ENCODE data around the gene COL23A1. TPM values are rescaled to one million over a fixed set of nuclear protein-coding genes. Genes with fewer than 3 reads are reported as not detected.
A peak's percentile ranks its signal among the peaks of the same experiment; 100 is the strongest.

COL23A1 gene
- total RNA-seq, 1 donor from 2014 or later: 0.86 TPM

GRCh38 chr5:178462816-178463215 lies 127.4 kb downstream of the COL23A1 start:
- DNase-seq (ENCODE audit: low spot score): no peak

GRCh38 chr5:178462076-178462475 lies 128.1 kb downstream of the COL23A1 start:
- no peak for DNase-seq (ENCODE audit: low spot score)

DNA sequence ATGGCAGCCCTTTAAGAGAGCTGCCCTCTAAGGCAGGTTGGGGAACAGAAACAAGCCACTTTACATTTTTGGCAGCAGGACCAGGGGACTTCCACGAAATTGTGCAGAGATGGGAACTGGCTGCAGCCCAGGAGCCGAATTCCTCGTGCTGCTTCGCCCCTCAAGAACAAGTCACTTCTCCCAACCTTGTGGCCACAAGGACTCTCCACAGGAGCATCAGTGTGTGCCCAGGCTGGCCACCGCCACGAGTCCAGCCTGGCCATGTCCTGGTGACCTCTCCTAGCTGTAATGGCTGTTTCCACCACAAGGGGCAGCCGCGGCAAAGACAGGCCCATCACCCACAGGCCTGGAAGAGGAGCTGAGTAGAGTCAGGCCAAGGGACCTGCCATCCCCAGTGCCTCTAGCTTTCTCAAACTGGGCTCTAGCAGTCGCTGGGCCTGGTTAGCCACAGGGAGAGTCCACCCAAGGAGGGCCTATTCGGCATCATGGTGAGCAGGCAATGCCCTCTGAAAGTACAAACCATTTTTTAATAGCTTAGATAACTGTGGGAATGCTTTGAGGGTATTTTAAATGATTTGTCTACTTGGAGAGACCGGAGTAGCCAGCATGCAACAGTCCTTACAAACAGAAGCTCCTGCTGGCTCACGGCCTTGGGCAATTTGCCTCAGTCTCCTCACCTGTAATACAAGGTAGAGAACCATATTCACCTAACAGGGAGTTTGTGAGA lies 129.0 kb downstream of the COL23A1 start:
- peak; percentile 83 for DNase-seq (ENCODE audit: low spot score)

DNA sequence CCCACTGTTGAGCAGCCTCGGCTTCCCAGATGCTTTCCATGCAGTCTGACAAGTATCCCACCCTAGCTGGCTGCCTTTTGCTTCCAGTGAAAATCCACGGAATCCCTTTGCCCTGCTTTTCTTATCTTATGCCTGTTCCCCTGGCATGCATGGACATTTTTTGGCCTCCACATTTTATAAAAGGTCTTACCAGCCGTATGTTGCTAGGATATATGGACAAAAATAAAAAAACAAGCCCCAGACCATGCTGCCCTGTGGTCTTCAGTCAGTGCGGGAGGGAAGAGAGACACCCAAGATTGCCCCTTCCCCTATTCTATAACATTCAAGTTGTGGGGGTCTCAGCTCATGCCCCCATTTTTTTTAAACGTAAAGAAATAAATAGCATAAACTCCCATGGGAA lies 129.6 kb downstream of the COL23A1 start:
- no peak for DNase-seq (ENCODE audit: low spot score)

GRCh38 chr5:178460174-178460573 lies 130.0 kb downstream of the COL23A1 start:
- DNase-seq (ENCODE audit: low spot score): no peak

DNA sequence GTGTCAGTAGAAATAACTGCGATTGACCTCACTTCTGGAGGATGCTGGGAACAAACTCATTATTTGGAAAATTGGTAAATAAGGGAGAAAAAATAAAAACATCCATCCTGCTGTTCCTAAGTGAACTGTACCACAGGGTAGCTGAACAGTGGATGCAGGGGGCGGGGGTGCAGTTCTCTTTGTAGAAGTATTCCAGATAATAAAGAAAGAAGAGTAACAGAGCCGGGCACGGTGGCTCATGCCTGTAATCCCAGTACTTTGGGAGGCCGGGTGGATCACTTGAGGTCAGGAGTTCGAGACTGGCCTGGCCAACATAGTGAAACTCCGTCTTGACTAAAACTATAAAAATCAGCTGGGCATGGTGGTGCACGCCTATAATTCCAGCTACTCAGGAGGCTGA lies 132.1 kb downstream of the COL23A1 start:
- no peak for DNase-seq (ENCODE audit: low spot score)

DNA sequence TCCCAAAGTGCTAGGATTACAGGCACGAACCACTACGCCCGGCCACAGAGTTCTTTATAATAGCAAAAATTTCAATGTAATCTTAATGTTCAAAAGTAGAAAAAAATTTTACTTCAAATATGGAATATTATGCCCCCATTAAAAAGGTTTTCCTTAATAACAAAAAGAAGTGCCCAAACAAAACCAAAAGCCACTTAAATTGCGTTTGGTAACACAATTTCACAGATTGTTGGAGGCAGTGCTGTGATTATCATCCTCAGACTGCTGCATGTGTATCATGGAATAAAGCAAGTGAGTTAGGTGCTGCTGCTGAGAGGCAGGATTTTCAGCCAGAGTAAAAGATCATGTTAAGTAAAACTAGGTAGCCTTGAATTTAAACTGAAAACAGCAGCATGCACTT lies 132.7 kb downstream of the COL23A1 start:
- DNase-seq (ENCODE audit: low spot score): no peak

- no peak for DNase-seq (ENCODE audit: low spot score)
Measured at GRCh38 chr5:178455480-178455835, 134.7 kb downstream of the COL23A1 start.

DNA sequence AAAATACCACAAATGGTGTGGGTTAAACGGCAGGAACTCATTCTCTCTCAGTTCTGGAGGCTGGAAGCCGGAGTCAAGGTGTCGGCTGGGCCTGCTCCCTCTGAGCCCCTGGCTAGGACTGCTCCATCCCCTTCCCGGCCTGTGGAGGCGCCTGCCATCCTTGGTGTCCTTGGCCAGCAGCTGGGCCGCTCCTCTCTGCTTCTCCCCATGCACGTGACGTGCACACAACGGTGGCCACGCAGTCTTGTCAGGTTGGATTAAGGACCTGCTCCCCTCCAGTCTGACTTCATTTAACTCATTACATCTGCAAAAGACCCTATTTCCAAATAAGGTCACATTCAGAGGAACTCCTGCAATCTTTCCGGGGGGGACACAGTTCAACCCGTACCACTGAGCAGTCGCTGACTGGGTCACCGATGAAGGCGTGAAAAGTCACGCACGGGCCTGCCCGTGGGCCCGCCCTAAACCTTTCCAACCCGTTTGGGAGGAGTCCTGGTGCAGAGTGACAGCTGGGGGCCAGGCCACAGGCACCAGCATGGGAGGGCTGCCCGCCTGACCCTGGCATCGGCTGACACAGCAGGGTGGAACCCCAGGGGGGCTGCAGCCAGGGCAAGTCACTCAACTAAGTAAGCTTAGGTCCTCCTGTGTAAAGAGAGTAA lies 135.2 kb downstream of the COL23A1 start:
- no peak for DNase-seq (ENCODE audit: low spot score)

GRCh38 chr5:178454303-178454702 lies 135.9 kb downstream of the COL23A1 start:
- DNase-seq (ENCODE audit: low spot score): no peak

GRCh38 chr5:178453224-178453623 lies 137.0 kb downstream of the COL23A1 start:
- DNase-seq (ENCODE audit: low spot score): no peak

DNA sequence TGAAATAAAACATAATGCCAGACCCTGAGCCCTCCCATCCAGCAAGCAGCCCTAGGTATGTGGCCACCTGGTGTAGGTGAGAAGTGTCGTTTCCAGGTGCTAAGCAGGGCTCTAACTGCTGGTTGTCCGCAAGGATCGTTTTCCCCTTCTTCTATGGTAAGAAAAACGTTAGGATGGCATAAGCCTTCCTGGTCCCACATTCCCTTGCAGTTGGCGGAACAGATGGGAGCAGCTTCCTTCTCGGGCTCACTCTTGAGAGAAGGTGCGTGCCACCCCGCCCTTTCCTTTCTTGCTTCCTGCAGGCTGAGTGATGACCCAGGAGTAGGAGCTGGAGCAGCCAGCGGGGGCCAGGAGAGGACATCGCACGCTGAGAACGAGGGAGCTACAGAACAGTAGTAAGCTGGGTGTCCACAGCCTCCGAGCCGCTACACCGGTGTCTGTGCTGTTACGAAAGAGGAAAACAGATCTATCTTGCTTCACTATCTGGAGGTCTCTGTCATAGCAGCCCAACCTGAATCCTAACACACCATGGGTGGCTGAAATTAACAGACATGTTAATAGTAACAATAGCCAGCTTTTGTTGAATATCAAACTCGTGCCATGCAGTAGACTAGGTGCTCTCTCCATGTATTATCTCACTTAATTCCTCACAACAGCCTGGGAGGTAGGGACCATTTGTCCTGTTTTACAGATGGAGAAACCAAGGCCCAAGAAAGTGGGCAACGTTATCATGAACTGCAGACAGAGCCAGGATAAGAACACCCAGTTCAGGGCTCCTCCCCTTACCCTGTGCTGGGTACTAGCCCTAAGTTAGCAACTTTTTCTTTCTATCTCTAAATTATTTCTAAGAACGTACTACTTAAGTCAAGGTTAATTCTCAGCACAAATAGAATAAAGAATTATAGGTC lies 139.8 kb downstream of the COL23A1 start:
- no peak for DNase-seq (ENCODE audit: low spot score)

DNA sequence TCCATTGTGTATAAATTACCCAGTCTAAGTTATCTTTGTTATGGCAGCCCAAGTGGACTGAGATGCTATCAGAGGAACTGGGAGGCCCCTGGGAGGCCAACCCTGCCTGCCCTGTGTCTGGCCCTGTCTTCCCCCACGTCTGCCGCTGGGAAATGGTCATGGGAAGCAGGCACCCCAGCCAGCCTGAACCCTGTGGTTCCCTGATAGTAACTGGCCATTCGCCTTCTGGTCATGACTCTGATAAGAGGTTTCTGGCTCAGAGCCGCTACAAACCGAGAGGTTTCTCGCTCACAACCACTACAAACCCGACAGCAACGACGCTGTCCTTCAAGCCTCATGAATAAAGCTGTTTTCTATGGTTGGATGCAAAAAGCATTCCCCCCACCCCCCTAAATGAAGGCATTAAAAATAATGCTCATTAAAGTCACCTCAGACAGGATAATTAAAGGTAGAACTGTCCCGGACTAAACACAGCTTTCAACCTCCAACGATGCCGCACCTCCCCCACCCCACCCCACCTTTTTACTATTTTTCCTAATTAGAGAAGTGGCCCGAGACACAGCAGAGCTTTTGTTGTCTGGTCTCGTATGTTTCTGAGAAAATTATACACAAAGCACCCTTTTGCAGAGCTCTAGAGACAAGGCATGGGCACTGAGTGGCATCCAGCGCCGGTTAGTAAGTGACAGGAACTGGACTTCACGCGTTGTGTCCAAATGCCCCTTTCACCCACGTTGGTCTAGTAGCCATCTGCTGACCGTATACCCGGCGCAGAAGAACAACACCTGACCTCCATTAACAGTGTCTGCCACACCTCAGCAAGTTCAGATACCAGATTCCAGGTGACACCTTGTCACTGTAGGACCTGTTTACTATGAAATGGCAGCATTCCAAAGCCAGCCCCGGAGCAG lies 140.8 kb downstream of the COL23A1 start:
- DNase-seq (ENCODE audit: low spot score): no peak

- no peak for DNase-seq (ENCODE audit: low spot score)
Measured at GRCh38 chr5:178445534-178445933, 144.7 kb downstream of the COL23A1 start.

- no peak for DNase-seq (ENCODE audit: low spot score)
Measured at GRCh38 chr5:178442405-178443257, 147.6 kb downstream of the COL23A1 start.

GRCh38 chr5:178441486-178442270 lies 148.5 kb downstream of the COL23A1 start:
- no peak for DNase-seq (ENCODE audit: low spot score)

GRCh38 chr5:178440181-178440580 lies 150.0 kb downstream of the COL23A1 start:
- no peak for DNase-seq (ENCODE audit: low spot score)

DNA sequence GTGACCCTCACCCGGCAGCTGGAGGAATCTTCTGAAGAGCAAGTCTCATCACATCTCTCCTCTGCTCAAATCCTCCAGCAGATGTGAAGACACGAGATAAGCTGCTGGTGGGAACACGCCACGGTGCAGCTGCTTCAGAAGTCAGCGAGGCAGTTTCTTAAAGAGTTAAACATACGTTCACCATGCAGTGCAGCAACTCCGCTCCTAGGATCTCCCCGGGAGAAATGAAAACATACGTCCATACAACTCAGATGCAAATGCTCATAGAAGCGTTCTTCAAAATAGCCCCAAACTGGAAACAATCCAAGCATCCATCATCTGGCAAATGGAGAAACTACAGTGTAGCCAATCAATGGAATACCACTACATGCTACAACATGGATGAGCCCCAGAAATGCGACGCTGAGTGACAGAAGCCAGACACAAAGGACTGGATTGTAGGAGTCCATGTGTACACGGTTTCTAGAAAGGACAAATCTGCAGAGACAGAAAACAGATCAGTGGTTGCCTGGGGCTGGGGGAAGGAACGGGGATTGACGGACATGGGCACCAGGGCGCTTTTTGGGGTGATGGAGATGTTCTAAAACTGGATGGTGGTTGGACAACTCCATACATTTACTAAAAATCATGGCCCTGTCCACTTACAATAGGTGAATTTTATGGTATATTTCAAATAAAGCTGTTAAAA lies 150.6 kb downstream of the COL23A1 start:
- no peak for DNase-seq (ENCODE audit: low spot score)

DNA sequence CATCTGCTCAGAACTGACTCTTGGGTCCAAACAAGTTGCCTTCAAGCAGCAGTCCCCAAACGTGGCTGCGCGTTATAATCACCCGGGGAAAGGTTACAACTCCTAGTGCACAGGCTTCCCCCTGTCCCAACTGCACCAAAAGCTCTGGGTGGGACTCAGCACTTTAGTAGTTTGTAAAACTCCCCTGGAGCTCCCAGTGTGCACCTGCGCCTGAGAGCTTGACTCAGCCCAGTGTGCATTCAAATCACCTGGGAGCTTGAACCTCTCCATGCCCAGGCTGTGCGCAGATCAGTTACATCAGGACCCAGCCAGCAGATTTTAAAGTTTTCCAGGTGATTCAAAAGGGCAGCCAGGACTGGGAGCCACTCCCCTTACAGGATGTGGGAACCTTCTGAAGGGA lies 151.4 kb downstream of the COL23A1 start:
- DNase-seq (ENCODE audit: low spot score): no peak

Data from mucosa of gallbladder (tissue), 1 donor.